Measurements from ENCODE around the gene TULP3.

Gene TULP3

DNA sequence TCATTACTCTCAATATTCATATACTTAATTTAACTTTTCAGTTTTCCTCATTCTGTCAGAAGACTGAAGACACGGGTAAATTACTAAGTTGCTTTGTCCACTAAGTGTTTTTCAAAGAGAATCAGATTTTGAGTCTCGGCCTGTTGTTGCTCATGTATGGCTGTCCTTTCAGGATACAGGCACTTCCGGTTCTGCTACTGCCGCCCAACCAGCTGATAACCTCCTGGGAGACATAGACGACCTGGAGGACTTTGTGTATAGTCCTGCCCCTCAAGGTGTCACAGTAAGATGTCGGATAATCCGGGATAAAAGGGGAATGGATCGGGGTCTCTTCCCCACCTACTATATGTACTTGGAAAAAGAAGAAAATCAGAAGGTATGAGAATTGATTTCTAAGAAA lies 40.2 kb downstream of the TULP3 start:
- DNase-seq (ENCODE audit: low read depth): no peak

DNA sequence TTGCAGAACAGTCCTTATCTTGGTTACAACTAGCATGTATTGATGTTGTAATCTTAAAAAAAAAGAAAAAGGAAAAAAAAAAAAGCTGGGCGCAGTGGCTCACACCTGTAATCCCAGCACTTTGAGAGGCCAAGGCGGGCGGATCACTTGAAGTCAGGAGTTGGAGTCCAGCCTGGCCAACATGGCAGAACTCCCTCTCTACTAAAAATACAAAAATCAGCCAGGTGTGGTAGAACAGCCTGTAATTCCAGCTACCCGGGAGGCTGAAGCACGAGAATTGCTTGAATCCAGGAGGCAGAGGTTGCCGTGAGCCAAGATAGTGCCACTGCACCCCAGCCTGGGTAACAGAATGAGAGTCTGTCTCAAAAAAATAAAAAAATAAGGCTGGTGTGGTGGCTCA lies 42.9 kb downstream of the TULP3 start:
- DNase-seq (ENCODE audit: low read depth): no peak

DNA sequence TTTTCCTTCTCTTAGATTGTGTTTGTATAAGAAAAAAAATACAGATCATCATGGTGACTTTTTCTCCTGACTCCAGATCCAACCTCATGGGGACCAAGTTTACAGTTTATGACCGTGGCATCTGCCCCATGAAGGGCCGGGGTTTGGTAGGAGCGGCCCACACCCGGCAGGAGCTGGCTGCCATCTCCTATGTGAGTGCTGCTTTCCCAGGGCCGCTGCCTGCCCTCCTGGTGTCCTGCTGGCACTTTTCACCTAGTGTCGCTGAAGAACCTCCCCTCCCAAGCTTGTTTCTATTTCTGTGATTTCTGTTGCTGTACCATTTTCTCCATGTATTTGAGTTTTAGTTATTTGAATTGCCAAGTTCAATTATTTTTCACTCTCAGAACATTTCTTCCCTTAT lies 43.7 kb downstream of the TULP3 start:
- no peak for DNase-seq (ENCODE audit: low read depth)

DNA sequence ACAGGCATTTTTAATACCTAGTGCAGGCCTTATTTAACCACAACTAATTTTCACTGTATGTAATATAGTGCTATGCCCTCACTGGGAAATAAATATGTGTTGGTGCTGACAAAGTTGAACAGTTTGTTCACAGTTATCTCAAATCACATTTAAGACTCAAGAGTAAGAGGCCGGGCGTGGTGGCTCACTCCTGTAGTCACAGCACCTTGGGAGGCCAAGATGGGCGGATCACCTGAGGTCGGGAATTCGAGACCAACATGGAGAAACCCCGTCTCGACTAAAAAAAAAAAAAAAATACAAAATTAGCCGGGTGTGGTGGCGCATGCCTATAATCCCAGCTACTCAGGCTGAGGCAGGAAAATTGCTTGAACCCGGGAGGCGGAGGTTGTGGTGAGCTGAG lies 45.6 kb downstream of the TULP3 start:
- no peak for DNase-seq (ENCODE audit: low read depth)

DNA sequence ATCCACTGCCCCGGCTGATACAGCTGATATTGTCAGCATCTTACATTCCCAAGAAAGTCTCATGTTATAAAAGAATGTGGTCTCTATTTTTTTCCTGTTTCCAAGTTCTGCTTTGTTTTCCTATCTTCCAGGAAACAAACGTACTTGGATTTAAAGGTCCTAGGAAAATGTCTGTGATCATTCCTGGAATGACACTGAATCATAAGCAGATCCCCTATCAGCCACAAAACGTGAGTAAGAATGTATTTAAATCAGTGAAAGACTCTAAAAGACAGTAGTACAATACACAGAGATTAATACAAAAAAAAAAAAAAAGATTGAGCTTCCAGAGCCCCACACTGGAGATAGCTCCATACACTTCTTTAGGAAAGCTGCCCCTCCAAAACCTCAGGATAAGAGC lies 46.8 kb downstream of the TULP3 start:
- no peak for DNase-seq (ENCODE audit: low read depth)

DNA sequence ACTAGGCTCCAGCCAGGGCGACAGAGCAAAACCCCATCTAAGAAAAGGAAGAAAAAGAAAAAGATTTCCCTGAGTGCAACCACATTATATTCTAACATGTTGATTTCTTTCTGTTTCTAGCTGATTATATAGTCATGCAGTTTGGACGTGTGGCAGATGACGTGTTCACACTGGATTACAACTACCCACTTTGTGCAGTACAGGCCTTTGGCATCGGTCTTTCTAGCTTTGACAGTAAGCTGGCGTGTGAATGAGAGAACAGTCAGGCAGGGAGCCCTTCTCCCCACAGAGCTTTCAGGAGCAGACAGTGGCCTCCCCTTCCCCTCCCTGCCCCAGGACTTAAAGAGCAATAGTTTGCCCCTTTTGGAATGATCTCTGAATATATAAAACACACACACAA lies 48.5 kb downstream of the TULP3 start:
- DNase-seq (ENCODE audit: low read depth): no peak

DNA sequence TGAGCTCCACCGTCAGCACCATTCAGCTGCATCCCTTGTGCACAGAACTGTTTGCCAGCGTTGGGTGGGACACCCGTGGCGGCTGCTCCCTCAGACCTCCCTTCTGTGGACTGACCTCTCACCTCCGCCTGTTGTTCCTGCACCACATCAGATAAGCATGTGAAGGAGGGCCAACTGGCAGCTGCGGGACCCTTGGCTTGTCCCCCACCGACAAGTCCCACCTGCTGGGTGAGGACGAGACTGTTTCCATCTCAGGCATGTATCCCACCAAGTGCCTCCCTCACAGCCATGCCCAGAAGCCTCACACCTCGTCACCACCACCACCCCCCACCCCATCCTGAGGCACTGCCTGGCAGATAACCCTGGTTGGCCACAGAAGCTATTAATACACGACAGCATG lies 49.9 kb downstream of the TULP3 start:
- DNase-seq (ENCODE audit: low read depth): no peak

DNA sequence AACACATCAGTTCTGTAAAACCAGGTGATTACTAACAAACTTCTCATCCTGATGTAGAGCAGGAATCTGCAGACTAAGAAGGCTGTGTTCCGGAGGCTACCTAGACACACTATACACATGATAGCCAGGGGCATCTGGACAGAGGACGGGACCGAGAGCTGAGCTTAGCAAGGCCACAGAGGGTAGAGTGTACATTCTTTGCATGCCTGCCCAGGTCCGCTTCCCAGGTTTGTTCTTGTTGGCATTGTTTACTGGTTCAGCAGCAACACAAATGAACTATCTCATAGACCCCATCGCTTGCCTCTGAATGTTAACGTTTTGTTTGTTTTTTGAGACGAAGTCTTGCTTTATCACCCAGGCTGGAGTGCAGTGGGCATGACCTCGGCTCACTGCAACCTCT lies 50.8 kb downstream of the TULP3 start:
- DNase-seq (ENCODE audit: low read depth): no peak

DNA sequence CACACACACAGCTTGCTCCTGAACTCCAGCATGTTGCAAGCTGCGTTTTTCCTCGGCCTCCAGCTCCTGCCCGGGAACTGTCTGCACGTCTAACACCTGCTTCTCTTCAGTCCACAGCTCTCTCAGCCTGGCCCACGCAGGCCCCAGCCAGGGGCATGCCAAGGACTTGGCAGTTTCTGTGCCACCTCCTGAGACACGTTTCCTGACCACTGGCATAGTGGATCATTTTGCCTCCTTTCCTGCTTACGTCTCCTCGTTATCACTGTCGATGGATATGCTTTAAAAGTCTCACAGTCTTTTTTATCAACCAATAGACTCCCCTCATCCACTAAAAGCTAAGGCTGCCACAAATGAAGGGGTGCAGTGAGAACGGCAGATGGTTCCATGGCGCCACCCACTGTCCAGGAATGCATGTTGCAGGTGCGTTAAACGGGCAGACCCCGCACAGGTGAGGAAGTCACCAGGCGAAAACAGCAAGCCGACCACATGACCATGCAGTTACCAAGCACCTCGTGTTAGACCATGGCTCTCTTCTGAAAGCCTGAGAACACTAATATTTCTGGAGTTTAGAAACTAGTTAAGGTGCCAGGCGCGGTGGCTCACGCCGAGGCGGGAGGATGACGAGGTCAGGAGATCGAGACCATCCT lies 53.8 kb downstream of the TULP3 start:
- DNase-seq (ENCODE audit: low read depth): no peak

DNA sequence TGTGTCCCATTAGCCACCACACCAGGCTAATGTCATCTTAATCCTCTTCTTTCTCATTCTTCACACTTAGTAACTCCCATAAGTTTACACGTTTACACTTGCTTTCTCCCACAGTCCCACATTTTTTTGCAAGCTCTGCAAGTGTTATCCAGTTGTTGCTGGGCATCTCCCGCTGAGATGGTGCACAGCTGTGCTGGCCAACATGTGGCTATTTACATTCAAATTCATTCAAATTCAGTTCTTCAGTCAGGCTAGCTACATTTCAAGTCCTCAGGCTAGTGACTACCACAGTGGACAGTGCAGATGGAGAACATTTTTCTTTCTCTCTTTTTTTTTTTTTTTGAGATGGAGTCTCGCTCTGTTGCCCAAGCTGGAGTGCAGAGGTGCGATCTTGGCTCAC lies 58.7 kb downstream of the TULP3 start:
- DNase-seq (ENCODE audit: low read depth): no peak

DNA sequence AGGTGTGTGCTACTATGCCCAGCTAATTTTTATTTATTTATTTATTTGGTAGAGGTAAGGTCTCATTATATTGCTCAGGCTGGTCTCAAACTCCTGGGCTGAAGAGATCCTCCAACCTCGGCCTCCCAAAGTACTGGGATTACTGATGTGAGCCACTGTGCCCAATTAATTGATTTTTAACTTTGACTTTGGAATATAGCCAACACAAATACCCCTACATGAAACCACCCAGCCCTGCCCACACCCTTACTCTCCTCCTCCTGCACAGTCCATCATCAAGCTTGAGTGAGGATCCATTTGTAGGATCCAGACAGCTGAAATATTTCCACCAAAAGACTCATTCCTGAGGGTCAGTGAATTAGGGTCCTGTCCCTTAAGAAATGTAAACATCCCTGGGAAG lies 65.2 kb downstream of the TULP3 start:
- no peak for DNase-seq (ENCODE audit: low read depth)

DNA sequence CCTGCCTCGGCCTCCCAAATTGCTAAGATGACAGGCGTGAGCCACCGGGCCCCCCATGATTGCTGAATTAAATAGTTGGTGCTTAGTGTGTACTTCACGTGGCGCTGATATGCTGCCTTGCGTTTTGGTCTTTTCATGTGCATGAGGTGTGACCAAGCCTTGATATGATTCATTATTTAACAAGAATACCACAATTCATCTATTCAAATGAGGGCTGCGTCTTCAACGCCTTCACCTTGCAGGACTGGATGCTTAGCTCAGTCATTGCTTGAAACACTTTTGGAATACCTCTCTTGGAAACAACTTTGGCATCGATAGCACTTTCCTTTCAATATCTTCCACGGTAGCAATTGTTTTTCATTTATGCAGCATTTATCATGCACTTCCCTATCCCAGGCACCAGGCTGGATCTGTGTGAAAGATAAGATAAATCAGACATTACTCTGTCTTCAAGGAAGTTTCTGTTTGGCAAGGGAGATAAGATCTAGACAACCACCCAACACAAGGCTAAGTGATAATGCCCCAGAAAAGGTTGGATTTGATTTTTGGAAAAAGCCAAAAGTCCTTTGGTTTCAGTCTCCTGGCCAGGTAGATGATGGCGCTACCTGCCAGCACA lies 67.2 kb downstream of the TULP3 start:
- DNase-seq (ENCODE audit: low read depth): no peak

DNA sequence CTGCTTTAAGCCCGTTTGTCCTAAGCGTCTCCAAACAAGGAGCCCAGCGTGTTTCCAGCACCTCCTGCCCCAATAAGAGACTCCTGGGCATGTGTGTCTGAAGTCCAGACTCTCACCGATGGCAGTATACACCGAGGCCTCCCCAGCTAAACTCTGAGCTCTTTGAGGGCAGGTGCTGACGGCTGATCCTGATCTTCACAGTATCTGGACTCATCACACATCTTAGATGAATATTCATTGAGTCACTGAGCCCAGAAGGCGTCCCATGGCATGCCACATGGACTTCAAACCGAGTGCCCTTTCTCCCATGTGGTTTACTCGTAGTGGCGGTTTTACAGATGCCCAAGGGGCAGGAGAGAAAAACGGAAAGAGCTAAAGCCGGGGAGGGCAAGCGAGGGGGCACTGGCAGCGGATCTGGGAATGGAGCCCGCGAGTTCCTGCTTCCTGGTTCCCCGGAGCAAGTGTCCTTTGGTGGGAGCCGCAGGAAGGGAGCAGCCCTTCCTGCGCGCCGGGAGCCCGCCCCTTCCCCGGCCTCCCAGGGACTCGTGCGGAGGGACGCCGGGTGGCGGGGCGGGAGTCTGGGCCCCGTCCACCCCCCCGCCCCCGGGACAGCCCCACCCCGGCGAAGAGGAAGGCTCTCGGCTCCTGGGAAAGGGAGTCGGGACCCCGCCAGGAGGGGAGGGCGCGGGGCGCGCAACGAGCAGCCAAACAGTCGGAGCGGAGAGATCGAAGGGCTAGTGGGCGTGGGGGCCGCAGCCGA lies 67.9 kb downstream of the TULP3 start:
- DNase-seq (ENCODE audit: low read depth): peak; percentile 54

DNA sequence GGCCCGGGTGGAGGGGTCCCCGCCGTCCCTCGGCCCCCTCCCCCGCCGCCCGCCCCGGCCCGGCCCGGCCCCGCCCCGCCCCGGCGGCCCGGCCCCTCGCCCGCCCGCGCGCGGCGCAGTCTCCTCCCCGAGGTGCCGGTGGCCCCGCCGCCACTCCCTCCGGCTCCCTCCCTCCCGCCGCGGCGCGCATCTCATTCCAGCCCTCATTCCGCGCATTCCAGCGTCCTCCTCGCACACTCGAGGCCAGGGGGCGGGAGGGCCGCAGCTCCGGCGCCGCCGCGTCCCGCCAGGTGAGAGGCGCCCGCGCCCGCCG lies 68.5 kb downstream of the TULP3 start, which contains the start of gene TEAD4:
Gene TEAD4 (plus strand): TSS at position 206 of the 313 bp plus-strand sequence.
- DNase-seq (ENCODE audit: low read depth): no peak

DNA sequence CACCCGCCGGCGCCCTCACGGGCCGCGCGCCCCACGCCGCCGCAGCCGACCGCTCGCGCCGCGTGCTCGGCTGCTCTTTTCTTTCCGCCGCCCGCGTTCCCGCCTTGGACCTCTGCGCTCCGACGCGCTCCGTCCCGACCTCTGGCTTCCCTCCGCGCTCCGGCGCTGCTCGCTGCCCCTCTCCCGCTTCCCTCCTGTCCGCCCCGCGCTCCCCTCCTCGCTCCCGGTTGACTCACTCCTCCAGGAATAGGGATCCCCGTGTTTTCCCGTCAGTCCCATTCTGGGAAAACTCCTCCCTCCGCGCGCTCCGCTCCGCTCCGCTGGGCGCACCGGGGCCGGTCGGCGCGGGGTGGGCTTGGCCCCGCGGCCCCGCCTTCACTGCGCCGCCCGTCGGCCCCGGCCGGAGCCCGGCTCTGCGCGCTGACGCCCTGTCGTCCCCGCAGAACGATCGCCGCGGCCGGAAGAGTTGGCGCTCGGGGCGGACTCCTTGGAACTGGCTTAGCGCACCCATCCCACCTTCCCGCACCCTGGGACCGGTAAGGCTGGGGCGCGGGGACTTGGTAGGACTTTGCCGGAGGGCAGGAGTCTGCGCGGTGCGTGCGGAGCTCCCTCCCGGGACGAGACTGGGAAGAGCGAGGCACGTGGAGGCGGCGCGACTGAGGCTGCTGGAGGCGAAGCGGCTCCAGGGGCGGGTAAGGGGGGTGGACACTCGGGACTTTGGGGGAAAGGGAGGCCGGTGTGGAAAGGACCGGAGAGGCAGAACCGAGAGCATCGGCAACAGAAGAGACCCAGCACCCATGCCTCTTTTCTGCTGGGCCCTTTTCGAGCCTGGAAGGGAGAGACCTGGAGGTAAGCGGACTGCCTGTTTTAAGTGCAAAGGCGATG lies 69.1 kb downstream of the TULP3 start:
- DNase-seq (ENCODE audit: low read depth): no peak

DNA sequence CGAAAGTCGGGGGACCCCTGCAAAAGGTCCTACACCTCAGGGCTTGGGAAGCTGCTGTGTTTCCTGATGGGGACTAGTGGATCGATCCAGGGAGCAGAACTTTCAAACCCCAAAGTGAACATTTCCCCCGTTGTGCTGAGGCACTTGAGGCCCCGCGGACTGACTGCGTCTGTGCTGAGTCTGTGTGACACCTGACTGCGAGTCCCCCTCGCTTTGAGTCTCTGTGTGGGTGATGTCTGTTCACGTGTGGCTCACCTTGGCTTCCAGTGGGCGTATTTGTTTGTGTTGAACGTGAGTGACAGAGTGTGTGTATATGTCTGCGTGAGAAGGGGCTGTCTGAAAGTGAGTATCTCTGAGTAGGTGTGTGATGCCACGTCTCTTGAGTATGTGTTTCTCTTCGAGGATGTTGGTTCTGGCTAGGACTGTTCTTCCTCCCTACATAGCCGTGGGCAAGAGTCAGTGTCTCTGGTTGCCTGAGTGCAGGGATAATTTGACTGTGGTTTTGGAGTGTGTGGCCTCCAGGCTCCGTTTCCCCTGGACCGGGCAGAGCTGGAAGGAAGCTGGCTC lies 69.8 kb downstream of the TULP3 start:
- DNase-seq (ENCODE audit: low read depth): no peak

DNA sequence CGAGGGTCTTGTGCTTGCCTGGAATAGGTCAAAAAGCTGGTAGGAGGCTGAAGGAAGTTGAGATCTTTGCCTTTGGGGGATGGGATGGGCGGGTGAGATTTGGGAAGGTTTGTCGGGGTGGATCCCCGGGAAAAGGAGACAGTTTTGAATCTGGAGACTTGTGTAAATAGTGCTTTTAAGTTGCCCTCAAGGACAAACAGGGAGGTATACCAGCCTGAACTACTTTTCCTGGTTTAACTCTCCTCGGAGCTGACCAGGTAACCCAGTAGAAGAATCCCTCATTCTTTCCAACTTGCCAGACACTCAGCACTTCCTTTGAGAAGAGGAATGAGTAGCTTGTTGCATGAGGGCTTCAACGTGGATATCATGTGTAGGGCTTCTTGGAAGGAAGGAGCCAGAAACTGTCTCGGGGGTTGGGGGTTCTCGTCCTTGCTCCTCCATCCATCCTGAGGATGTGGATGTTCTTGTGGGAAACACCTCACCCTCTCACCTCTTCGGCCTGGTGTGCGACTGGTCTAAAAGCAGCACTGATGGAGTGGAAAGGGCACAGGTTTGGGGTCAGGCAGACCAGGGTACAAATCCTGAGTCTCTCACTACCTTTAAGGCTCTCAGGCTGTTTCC lies 70.4 kb downstream of the TULP3 start:
- no peak for DNase-seq (ENCODE audit: low read depth)

DNA sequence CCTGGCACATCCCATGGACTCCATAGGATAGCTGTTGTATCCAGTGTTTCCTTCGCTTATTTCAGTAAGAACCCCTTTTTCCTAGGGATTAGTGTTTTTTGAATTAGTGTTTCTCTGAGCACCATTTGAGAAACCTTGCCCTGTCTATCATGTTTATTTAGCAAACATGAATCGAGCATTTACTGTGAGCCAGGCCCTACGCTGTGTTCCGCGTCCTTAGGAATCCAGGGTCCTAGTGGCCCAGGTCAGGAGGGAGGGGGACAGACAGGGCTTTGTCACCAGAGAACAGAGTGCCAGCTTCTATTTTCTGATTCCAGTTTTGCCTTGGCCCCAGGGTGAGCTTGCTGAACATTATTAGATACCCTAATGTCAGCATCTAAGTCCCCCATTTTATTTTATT lies 71.0 kb downstream of the TULP3 start:
- no peak for DNase-seq (ENCODE audit: low read depth)

DNA sequence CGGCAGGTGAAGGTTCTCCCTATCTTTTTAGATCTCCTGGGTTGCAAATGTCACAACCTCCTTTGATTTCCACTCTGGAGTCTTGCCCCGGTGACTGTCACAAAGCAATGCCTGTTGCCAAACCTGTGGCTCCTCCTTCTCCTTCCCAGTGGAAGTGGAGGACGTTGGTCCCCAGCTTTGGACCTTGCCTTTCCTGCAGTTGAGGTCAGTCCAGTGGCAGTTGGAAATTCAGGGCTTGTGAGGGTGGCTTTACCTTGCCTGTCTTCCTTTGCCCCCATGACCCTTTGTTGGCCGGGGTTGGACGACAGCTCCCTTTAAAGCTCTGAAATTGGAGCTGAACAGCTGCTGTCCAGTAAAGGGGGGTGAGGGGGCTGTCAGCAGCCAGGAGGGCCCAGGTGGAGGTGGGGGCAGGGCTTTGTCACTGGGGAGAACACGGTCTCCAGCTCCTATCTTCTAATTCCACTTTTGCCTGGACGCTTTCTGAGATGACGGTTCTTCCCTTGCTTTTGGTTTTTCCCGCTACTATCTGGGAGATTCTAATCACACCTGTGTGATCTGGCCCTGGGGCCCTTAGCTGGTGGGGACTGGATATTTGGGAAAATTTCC lies 72.6 kb downstream of the TULP3 start:
- DNase-seq (ENCODE audit: low read depth): no peak

DNA sequence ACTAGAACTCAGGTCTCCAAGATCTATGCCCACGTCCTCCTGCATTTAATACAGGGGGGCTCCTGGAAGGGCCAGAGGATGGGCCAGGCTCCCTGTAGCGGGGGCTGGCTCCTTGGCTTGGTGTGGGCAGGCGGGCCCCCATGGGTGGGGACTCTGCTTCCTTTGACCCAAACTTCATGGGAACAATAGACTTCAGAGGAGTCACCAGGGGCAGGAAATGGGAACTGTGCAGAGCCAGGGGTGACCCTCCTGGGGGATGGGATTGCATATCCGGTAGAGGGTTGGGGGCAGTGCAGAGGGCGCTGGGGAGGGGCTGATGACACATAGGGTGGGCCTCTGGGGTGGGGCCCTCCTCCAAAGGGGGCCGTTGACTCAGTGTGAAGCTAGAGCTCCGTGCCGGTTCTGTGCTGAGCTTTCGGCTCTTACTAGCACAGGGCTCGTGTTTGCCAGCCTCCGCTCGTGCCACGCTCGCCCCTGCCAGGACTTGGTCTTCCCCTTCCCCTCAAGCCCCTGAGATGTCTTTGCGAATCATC lies 73.1 kb downstream of the TULP3 start:
- no peak for DNase-seq (ENCODE audit: low read depth)

DNA sequence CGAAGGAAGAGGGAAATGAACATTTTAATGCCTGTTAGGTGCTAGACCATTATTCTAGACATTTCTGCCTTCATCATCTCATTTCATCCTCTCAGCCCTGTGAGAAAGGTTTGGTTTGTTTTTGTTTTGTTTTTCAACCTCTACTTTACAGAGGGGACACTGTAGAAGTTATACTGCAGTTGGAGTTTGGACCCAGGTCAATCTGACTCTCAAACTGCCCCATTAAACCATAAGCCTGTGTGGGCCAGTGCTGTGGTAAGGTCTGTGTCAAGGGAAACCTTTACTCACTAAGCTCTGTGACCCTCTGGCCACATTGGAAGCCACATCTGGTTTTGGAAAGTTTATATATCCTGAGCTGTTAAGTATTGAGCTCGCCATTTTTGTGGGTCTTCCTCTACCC lies 77.0 kb downstream of the TULP3 start:
- no peak for DNase-seq (ENCODE audit: low read depth)
